Osteocyte (in vitro differentiated cells): ENCODE measurements around the gene SGK1. TPM values are rescaled to one million over a fixed set of nuclear protein-coding genes. Genes with fewer than 3 reads are reported as not detected.

ENCODE experiments used
- DNase-seq: peaks from one replicate; pipeline ENCODE4 v3.0.0; 2021; ENCODE audit warnings: mixed read lengths; ENCODE audit not compliant: unreplicated experiment; ENCODE audit errors: extremely low spot score
- H3K27ac Mint-ChIP-seq: one replicate; pipeline ENCODE4 v1.8.0; 2021; ENCODE audit warnings: mild to moderate bottlenecking, mixed read lengths; ENCODE audit not compliant: unreplicated experiment
- H3K27me3 Mint-ChIP-seq: one replicate; pipeline ENCODE4 v1.8.0; 2021; ENCODE audit warnings: mixed read lengths; ENCODE audit not compliant: unreplicated experiment
- H3K36me3 Mint-ChIP-seq: one replicate; pipeline ENCODE4 v1.8.0; 2021; ENCODE audit warnings: mixed read lengths; ENCODE audit not compliant: unreplicated experiment
- H3K4me1 Mint-ChIP-seq: one replicate; pipeline ENCODE4 v1.8.0; 2021; ENCODE audit warnings: mixed read lengths; ENCODE audit not compliant: unreplicated experiment
- H3K4me3 Mint-ChIP-seq: one replicate; pipeline ENCODE4 v1.8.0; 2021; ENCODE audit warnings: mild to moderate bottlenecking, moderate library complexity, mixed read lengths; ENCODE audit not compliant: unreplicated experiment
- H3K9me3 Mint-ChIP-seq: one replicate; pipeline ENCODE4 v1.8.0; 2021; ENCODE audit warnings: mixed read lengths; ENCODE audit not compliant: unreplicated experiment
- CTCF ChIP-seq: fragments of 200-600 bp; sonication (generic); IDR thresholded peaks from 2 replicates; pipeline ENCODE4 v1.5.0; 2021; ENCODE audit warnings: antibody characterized with exemption, mild to moderate bottlenecking, moderate library complexity
- total RNA-seq: library from RNA; stranded (reverse); gene quantifications from 2 replicates; pipeline ENCODE4 v1.2.1, GENCODE V29; 2021

Gene SGK1
- total RNA-seq, 1 donor from 2014 or later = 448 TPM

DNA sequence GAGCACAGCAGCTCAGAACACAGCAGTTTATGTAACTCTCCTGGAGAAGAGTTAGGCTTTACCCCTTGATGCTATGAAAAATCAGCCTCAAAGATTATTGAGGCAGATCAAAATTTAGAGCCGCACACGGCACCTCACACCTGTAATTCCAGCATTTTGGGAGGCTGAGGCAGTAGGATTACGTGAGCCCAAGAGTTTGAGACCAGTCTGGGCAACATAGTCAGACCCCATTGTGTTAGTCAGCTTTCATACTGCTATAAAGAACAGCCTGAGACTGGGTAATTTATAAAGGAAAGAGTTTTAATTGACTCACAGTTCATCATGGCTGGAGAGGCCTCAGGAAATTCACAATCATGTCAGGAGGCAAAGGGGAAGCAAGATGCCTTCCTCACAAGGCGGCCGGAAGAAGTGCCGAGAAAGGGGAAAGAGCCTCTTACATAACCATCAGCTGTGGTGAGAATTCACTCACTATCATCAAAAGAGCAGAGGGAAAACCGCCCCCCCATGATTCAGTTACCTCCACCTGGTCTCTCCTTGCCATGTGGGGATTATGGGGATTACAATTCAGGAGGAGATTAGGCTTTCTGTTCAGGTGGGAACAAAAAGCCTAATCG is 87.7 kb downstream of the SGK1 start:
- no peaks in the 10 kb centered on the region for H3K4me1 Mint-ChIP-seq
- no peak overlapping the region for H3K27ac Mint-ChIP-seq
- no peaks in the 10 kb centered on the region for H3K27me3 Mint-ChIP-seq
- no peaks in the 10 kb centered on the region for H3K9me3 Mint-ChIP-seq
- TF ChIP-seq CTCF = no peak
- no peaks in the 10 kb centered on the region for H3K36me3 Mint-ChIP-seq
- no peak overlapping the region for H3K4me3 Mint-ChIP-seq
- DNase-seq = no peak

- no peaks in the 10 kb centered on the region for H3K9me3 Mint-ChIP-seq
- no peaks in the 10 kb centered on the region for H3K4me1 Mint-ChIP-seq
- no peaks in the 10 kb centered on the region for H3K27me3 Mint-ChIP-seq
- no peak for TF ChIP-seq CTCF
- H3K4me3 Mint-ChIP-seq = no peak overlapping the region
- no peak for DNase-seq
- no peak overlapping the region for H3K27ac Mint-ChIP-seq
- no peaks in the 10 kb centered on the region for H3K36me3 Mint-ChIP-seq
Measured at GRCh38 chr6:134229520-134229919, 88.4 kb downstream of the SGK1 start.

GRCh38 chr6:134223796-134224420 is 94.0 kb downstream of the SGK1 start:
- DNase-seq = no peak
- H3K9me3 Mint-ChIP-seq = no peaks in the 10 kb centered on the region
- no peaks in the 10 kb centered on the region for H3K36me3 Mint-ChIP-seq
- TF ChIP-seq CTCF = no peak
- no peak overlapping the region for H3K27ac Mint-ChIP-seq
- no peak overlapping the region for H3K4me3 Mint-ChIP-seq
- no peaks in the 10 kb centered on the region for H3K27me3 Mint-ChIP-seq
- peaks cover 7% of the 10 kb centered on the region for H3K4me1 Mint-ChIP-seq

DNA sequence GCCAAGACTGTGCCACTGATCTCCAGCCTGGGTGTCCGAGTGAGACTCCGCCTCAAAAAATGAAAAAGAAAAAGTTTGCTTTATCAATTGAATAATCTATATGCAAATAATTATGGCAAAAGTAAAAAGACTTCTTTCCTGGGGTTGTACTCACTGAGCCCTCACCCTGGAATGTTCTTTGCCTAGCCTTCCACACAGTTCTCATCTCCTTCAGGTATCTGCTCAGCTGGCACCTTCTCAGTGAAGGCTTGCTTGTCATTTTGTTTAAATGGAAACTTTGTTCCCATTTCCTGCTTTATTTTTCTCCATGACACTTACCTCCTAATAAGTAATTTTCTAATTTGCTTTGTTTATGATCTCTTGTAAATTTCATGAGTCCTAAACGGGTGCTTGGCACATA is 96.7 kb downstream of the SGK1 start:
- Mint-ChIP-seq H3K36me3 (no peaks in the 10 kb centered on the region), H3K9me3 (peaks cover 6% of the 10 kb centered on the region), H3K4me3 (no peak overlapping the region), H3K27me3 (no peaks in the 10 kb centered on the region), H3K4me1 (peaks cover 20% of the 10 kb centered on the region), H3K27ac (no peak overlapping the region)
- no peak for TF ChIP-seq CTCF
- DNase-seq = no peak

GRCh38 chr6:134217798-134218140 is 100.1 kb downstream of the SGK1 start:
- Mint-ChIP-seq H3K9me3 (peaks cover 6% of the 10 kb centered on the region), H3K4me3 (no peak overlapping the region), H3K27me3 (no peaks in the 10 kb centered on the region), H3K36me3 (no peaks in the 10 kb centered on the region), H3K4me1 (peaks cover 18% of the 10 kb centered on the region), H3K27ac (no peak overlapping the region)
- TF ChIP-seq CTCF = no peak
- no peak for DNase-seq
